PFSK-1 (cell line): ENCODE measurements around the gene NEB.

Experiments
- POLR2AphosphoS5 ChIP-seq: IDR thresholded peaks from 2 replicates; pipeline ENCODE4 v1.6.1; 2012; ENCODE audit warnings: low read depth, mild to moderate bottlenecking, control low read depth, low read length, moderate library complexity
- REST ChIP-seq, 2 experiments: IDR thresholded peaks; 2 replicates each; pipeline versions ENCODE4 v1.6.1 to v1.8.0; 2011 to 2012; ENCODE audit warnings: low read depth in 2 of 2, low read length in 2 of 2, control low read depth in 1 of 2, inconsistent platforms in 1 of 2, mild to moderate bottlenecking in 1 of 2, moderate library complexity in 1 of 2; ENCODE audit not compliant: insufficient read depth in 1 of 2
- SIN3A ChIP-seq: IDR thresholded peaks from 2 replicates; pipeline ENCODE4 v1.6.1; 2012; ENCODE audit warnings: mild to moderate bottlenecking, low read length, moderate library complexity, borderline replicate concordance; ENCODE audit not compliant: insufficient read depth

- TF ChIP-seq POLR2AphosphoS5, result no peak
- no peak for TF ChIP-seq REST (IDR thresholded peaks at IDR 0.05; ENCODE audit: insufficient read depth in 1 of 2, low read depth in 2 of 2, low read length in 2 of 2)
- no peak for TF ChIP-seq SIN3A
Measured at GRCh38 chr2:151525821-151526373, 208.4 kb downstream of the NEB start.
